B cell (primary cell): ENCODE data around the gene PHC2. TPM values are rescaled to one million over a fixed set of nuclear protein-coding genes. Genes with fewer than 3 reads are reported as not detected.

Source experiments
- ATAC-seq: fragments of 200-7000 bp; cut with Tn5 transposase; one replicate; pipeline ENCODE4 v1.10.0; 2021; ENCODE audit warnings: low read depth, mild to moderate bottlenecking, moderate number of reproducible peaks, moderate library complexity
- CTCF ChIA-PET: fragments of 350-600 bp; sonication (Branson Sonifier 250); formaldehyde crosslinking; loops from one replicate; lab custom pipeline; 2021; ENCODE audit warnings: antibody characterized with exemption, inconsistent platforms; lab: Charles Lee
- POLR2A ChIA-PET: fragments of 350-600 bp; sonication (Branson Sonifier 250); formaldehyde crosslinking; loops from one replicate; lab custom pipeline; 2021; ENCODE audit warnings: antibody characterized with exemption; lab: Charles Lee
- DNase-seq: peaks from one replicate; pipeline ENCODE4 v3.0.0; 2013
- H2AFZ ChIP-seq: 2 replicates; pipeline ENCODE4 v1.6.1; 2012; ENCODE audit warnings: mild to moderate bottlenecking, low read depth, low read length; ENCODE audit not compliant: insufficient read depth, poor library complexity, severe bottlenecking
- H3K27ac ChIP-seq, 2 donors: 1 replicate in 1 of 2; 2 replicates in 1 of 2; pipeline ENCODE4 v1.5.1; 2012 to 2013; ENCODE audit warnings: low read length in 2 of 2, mild to moderate bottlenecking in 2 of 2, moderate library complexity in 1 of 2
- H3K27me3 ChIP-seq, 4 experiments: fragments of 200-600 bp in 1 of 4; sonication (generic) in 1 of 4; replicated peaks in 1 of 4; 1 replicate in 2 of 4; 2 replicates in 2 of 4; pipeline versions ENCODE4 v1.6.1 to v1.7.0; 2013 to 2016; ENCODE audit warnings: low read length in 3 of 4, mild to moderate bottlenecking in 2 of 4, mixed read lengths in 1 of 4, moderate library complexity in 1 of 4; ENCODE audit not compliant: insufficient read depth in 4 of 4, control insufficient read depth in 3 of 4; ENCODE audit errors: control extremely low read depth in 1 of 4
- H3K36me3 ChIP-seq, 2 experiments: replicated peaks in 1 of 2; 1 replicate in 1 of 2; 2 replicates in 1 of 2; pipeline versions ENCODE4 v1.6.1 to v1.7.1; 2013; ENCODE audit warnings: low read length in 1 of 2; ENCODE audit not compliant: insufficient read depth in 2 of 2, control insufficient read depth in 1 of 2; ENCODE audit errors: control extremely low read depth in 1 of 2, extremely low read depth in 1 of 2
- H3K4me1 ChIP-seq, 2 donors: fragments of 200-600 bp in 1 of 2; sonication (generic) in 1 of 2; 1 replicate in 1 of 2; 2 replicates in 1 of 2; pipeline versions ENCODE4 v1.5.1 to v1.6.1; 2013 to 2017; ENCODE audit warnings: low read length in 2 of 2; ENCODE audit not compliant: control insufficient read depth in 2 of 2, insufficient read depth in 2 of 2
- H3K4me2 ChIP-seq: replicated peaks from 2 replicates; pipeline ENCODE3; 2012; ENCODE audit warnings: mild to moderate bottlenecking, low read depth, low read length; ENCODE audit not compliant: poor library complexity, severe bottlenecking
- H3K4me3 ChIP-seq, 5 experiments: fragments of 200-600 bp in 1 of 5; sonication (generic) in 1 of 5; 1 replicate in 3 of 5; 2 replicates in 2 of 5; pipeline versions ENCODE4 v1.5.1 to v1.7.0; 2011 to 2016; ENCODE audit warnings: low read length in 4 of 5, mild to moderate bottlenecking in 4 of 5, low read depth in 2 of 5, control low read depth in 1 of 5, moderate library complexity in 1 of 5; ENCODE audit not compliant: insufficient read depth in 1 of 5; ENCODE audit errors: control extremely low read depth in 1 of 5, extremely low read depth in 1 of 5
- H3K79me2 ChIP-seq: fragments of 200-600 bp; sonication (generic); one replicate; pipeline ENCODE4 v1.6.0; 2016; ENCODE audit warnings: low read length; ENCODE audit not compliant: control insufficient read depth, insufficient read depth
- H3K9ac ChIP-seq: fragments of 200-600 bp; sonication (generic); 2 replicates; pipeline ENCODE4 v1.6.1; 2017; ENCODE audit warnings: mild to moderate bottlenecking, low read length, moderate library complexity
- H3K9me3 ChIP-seq, 3 donors: one replicate each; pipeline versions ENCODE4 v1.6.1 to v1.7.1; 2013; ENCODE audit warnings: low read length in 2 of 3; ENCODE audit not compliant: control insufficient read depth in 2 of 3, insufficient read depth in 1 of 3; ENCODE audit errors: control extremely low read depth in 1 of 3
- H4K20me1 ChIP-seq: 2 replicates; pipeline ENCODE4 v1.6.0; 2012; ENCODE audit warnings: mild to moderate bottlenecking, low read length; ENCODE audit not compliant: insufficient read depth, control insufficient read depth, poor library complexity, severe bottlenecking
- H3K27ac Mint-ChIP-seq: one replicate; pipeline ENCODE4 v1.8.0; 2021; ENCODE audit warnings: mixed read lengths
- H3K27me3 Mint-ChIP-seq: one replicate; pipeline ENCODE4 v1.8.0; 2021; ENCODE audit warnings: mixed read lengths
- H3K4me1 Mint-ChIP-seq: one replicate; pipeline ENCODE4 v1.8.0; 2021; ENCODE audit warnings: mixed read lengths
- H3K4me3 Mint-ChIP-seq: one replicate; pipeline ENCODE4 v1.8.0; 2021; ENCODE audit warnings: mixed read lengths
- H3K9me3 Mint-ChIP-seq: one replicate; pipeline ENCODE4 v1.8.0; 2022; ENCODE audit warnings: mixed read lengths; ENCODE audit not compliant: insufficient read depth
- CTCF ChIP-seq: fragments of 200-600 bp; IDR thresholded peaks from one replicate; pipeline ENCODE4 v1.8.0; 2022; ENCODE audit warnings: antibody characterized with exemption, mild to moderate bottlenecking
- EZH2 ChIP-seq: IDR thresholded peaks from 2 replicates; pipeline ENCODE4 v1.6.1; 2012; ENCODE audit warnings: borderline replicate concordance, low read depth, mild to moderate bottlenecking, moderate library complexity, low read length; ENCODE audit not compliant: insufficient read depth, poor library complexity, severe bottlenecking
- WGBS: methylation state at CpG from one replicate; pipeline ENCODE4 v1.1.5; 2013; ENCODE audit warnings: missing lambda C conversion rate; ENCODE audit not compliant: insufficient coverage; 5-methylcytosine and 5-hydroxymethylcytosine counted together
- intact Hi-C: fragments of 100-400 bp; cut with micrococcal nuclease; formaldehyde crosslinking; loops from one replicate; pipeline ENCODE4 v1.10.0; 2022
- polyA plus RNA-seq: library from polyadenylated mRNA; depleted of rRNA; stranded (reverse); fragments of >200 nt; gene quantifications from 2 replicates; pipeline ENCODE4 v1.2.3, GENCODE V29; 2012
- total RNA-seq, 2 donors: library from RNA; stranded (reverse); fragments of 120-200 nt in 1 of 2; gene quantifications; 1 replicate in 1 of 2; 2 replicates in 1 of 2; pipeline versions ENCODE4 v1.2.3 to v1.2.4, GENCODE V29; 2013 to 2022

The PHC2 gene
- total and polyA plus RNA-seq, 2 donors (not counting 1 experiment from before 2014, with no cell fraction given): 23.1 to 23.4 TPM

DNA sequence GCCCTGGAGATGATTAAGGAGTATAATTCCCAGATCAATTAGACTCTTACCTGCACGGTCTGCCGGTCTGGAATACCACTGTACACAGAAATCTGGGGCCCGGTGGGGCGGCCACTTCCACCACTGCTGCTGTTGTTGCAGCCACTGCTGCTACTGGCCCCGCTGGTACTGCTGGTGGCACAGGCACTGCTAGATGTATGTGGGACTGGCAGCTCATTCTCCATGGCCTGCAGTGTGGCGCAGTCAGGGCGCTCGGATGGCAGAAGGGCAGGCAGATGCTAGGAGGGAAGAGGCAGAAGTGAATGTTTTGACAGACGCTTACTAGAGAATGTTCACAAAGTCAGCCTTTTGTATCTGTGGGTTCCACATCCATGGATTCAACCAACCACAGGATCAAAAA is 55.6 kb downstream of the PHC2 start:
- ATAC-seq: no peak

More for the DNA sequence above, 55.6 kb downstream of the PHC2 start:
- H3K27me3 Mint-ChIP-seq: peaks cover 29% of the 10 kb centered on the region
- intact Hi-C loops: no loop called here
- Histone ChIP-seq H2AFZ (no peak overlapping the region), H3K4me2 (no peak overlapping the region), H3K9me3 (no peaks in the 10 kb centered on the region), H3K27ac (no peak overlapping the region), H4K20me1 (no peaks in the 10 kb centered on the region), H3K4me3 (no peak overlapping the region), H3K36me3 (no peaks in the 10 kb centered on the region), H3K4me1 (no peaks in the 10 kb centered on the region), H3K79me2 (no peaks in the 10 kb centered on the region), H3K9ac (no peak overlapping the region), H3K27me3 (peaks cover 0 to 2% (median 0%) of the 10 kb centered on the region in 4 experiments)
- ChIA-PET CTCF (interaction anchor here (1.3 to 2.1 kb wide), 2 partner anchors 15 to 80 kb away, joined by 3 to 4 read pairs; no protein-coding TSS in a partner anchor), POLR2A (no interaction called here)
- no peak overlapping the region for H3K4me3 Mint-ChIP-seq
- no peaks in the 10 kb centered on the region for H3K9me3 Mint-ChIP-seq
- no peak overlapping the region for H3K27ac Mint-ChIP-seq
- no peaks in the 10 kb centered on the region for H3K4me1 Mint-ChIP-seq
- TF ChIP-seq CTCF (no peak), EZH2 (no peak)
- no peak for DNase-seq
- 98% methylated on average over 5 of the region's 9 CpGs for WGBS
